GM23248 (cell line): ENCODE measurements around the gene ADGRL3.

ENCODE experiments used
- EZH2 ChIP-seq: fragments of 200-600 bp; sonication (generic); IDR thresholded peaks from 2 replicates; pipeline ENCODE4 v1.6.1; 2018; ENCODE audit warnings: antibody characterized with exemption, mild to moderate bottlenecking; ENCODE audit not compliant: insufficient read depth, poor library complexity, severe bottlenecking
- EZH2phosphoT487 ChIP-seq: fragments of 200-600 bp; sonication (generic); IDR thresholded peaks from 2 replicates; pipeline ENCODE4 v1.6.1; 2018; ENCODE audit warnings: antibody characterized with exemption, moderate library complexity, mild to moderate bottlenecking, low read depth; ENCODE audit not compliant: insufficient read depth

- TF ChIP-seq EZH2phosphoT487: no peak
- no peak for TF ChIP-seq EZH2
Observed at GRCh38 chr4:62075089-62075488, 875.0 kb downstream of the ADGRL3 start.
